ENCODE data around the gene SEL1L2.

SEL1L2 gene

GRCh38 chr20:13865156-13865555 is 125.3 kb downstream of the SEL1L2 start:
- no peak overlapping the region for H3K9ac ChIP-seq (ENCODE audit: low read depth, low read length)
- 88% methylated on average over 2 of the region's 2 CpGs for WGBS
- no peak overlapping the region for H3K4me3 ChIP-seq (ENCODE audit: low read length)
- no peaks in the 10 kb centered on the region for H3K27me3 ChIP-seq (ENCODE audit: insufficient read depth, low read length)
- H3K4me1 ChIP-seq (ENCODE audit: insufficient read depth, low read length): peaks cover 12% of the 10 kb centered on the region
- no peaks in the 10 kb centered on the region for H3K9me3 ChIP-seq (ENCODE audit: insufficient read depth, low read depth, low read length)
- no peaks in the 10 kb centered on the region for H3K36me3 ChIP-seq (ENCODE audit: insufficient read depth, low read length)
- no peak overlapping the region for H3K27ac ChIP-seq (ENCODE audit: low read depth, low read length)

GRCh38 chr20:13863244-13863643 is 127.2 kb downstream of the SEL1L2 start:
- peaks cover 12% of the 10 kb centered on the region for H3K4me1 ChIP-seq (ENCODE audit: insufficient read depth, low read length)
- H3K27me3 ChIP-seq (ENCODE audit: insufficient read depth, low read length): no peaks in the 10 kb centered on the region
- H3K36me3 ChIP-seq (ENCODE audit: insufficient read depth, low read length): no peaks in the 10 kb centered on the region
- H3K9ac ChIP-seq (ENCODE audit: low read depth, low read length): no peak overlapping the region
- WGBS: 91% methylated on average over 1 of the region's 1 CpG
- H3K4me3 ChIP-seq (ENCODE audit: low read length): no peak overlapping the region
- no peak overlapping the region for H3K27ac ChIP-seq (ENCODE audit: low read depth, low read length)
- no peaks in the 10 kb centered on the region for H3K9me3 ChIP-seq (ENCODE audit: insufficient read depth, low read depth, low read length)

DNA sequence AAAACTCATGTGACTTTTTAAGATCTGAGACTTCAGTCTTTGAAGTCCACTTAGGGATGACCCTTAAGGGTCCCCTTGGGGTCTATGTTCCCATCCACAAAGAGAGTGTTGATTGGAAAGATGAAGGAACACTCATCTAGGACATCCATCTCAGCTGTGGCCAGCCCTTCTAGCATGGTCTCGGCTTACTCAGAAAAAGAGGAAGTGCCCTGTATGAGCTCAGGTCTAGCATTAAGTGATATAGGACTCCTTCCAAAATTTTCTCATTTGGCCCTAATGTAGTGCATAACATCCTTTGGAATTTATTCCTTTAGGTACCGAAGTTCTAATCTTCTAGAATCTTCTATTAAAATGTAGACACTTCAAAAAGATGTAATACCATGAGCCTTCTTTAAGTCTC is 128.2 kb downstream of the SEL1L2 start:
- peaks cover 12% of the 10 kb centered on the region for H3K4me1 ChIP-seq (ENCODE audit: insufficient read depth, low read length)
- no peaks in the 10 kb centered on the region for H3K27me3 ChIP-seq (ENCODE audit: insufficient read depth, low read length)
- no peaks in the 10 kb centered on the region for H3K9me3 ChIP-seq (ENCODE audit: insufficient read depth, low read depth, low read length)
- H3K4me3 ChIP-seq (ENCODE audit: low read length): no peak overlapping the region
- H3K36me3 ChIP-seq (ENCODE audit: insufficient read depth, low read length): no peaks in the 10 kb centered on the region
- 94% methylated on average over 2 of the region's 2 CpGs for WGBS
- no peak overlapping the region for H3K27ac ChIP-seq (ENCODE audit: low read depth, low read length)
- H3K9ac ChIP-seq (ENCODE audit: low read depth, low read length): no peak overlapping the region

DNA sequence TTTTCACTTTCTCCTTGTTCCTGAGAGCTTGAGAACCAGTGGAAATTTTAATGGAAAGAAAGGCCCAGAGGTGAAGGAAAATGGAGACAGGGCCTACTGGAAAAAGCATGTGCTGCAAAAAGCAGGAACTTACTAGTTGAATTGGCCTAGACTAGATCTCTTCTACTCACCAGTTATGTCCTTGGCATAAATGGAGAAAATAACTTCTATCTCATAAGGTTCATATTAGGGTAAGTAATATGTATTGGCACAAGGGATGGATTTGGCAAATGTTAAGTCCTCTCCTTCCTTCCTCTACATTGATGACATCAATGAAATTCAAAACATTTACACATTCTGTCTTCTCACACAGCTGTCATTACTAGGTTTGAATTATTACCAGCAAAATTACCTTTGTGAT is 131.5 kb downstream of the SEL1L2 start:
- no peak overlapping the region for H3K9ac ChIP-seq (ENCODE audit: low read depth, low read length)
- H3K9me3 ChIP-seq (ENCODE audit: insufficient read depth, low read depth, low read length): no peaks in the 10 kb centered on the region
- no peak overlapping the region for H3K27ac ChIP-seq (ENCODE audit: low read depth, low read length)
- peaks cover 4% of the 10 kb centered on the region; the same call in 1 of the 2 replicates for H3K4me1 ChIP-seq (ENCODE audit: insufficient read depth, low read length)
- H3K27me3 ChIP-seq (ENCODE audit: insufficient read depth, low read length): no peaks in the 10 kb centered on the region
- no peaks in the 10 kb centered on the region for H3K36me3 ChIP-seq (ENCODE audit: insufficient read depth, low read length)
- no peak overlapping the region for H3K4me3 ChIP-seq (ENCODE audit: low read length)

GRCh38 chr20:13858439-13858838 is 132.0 kb downstream of the SEL1L2 start:
- no peaks in the 10 kb centered on the region for H3K9me3 ChIP-seq (ENCODE audit: insufficient read depth, low read depth, low read length)
- no peaks in the 10 kb centered on the region for H3K27me3 ChIP-seq (ENCODE audit: insufficient read depth, low read length)
- H3K4me1 ChIP-seq (ENCODE audit: insufficient read depth, low read length): peaks cover 4% of the 10 kb centered on the region; the same call in 1 of the 2 replicates
- H3K9ac ChIP-seq (ENCODE audit: low read depth, low read length): no peak overlapping the region
- H3K27ac ChIP-seq (ENCODE audit: low read depth, low read length): no peak overlapping the region
- WGBS: 95% methylated on average over 5 of the region's 5 CpGs
- H3K4me3 ChIP-seq (ENCODE audit: low read length): no peak overlapping the region
- no peaks in the 10 kb centered on the region for H3K36me3 ChIP-seq (ENCODE audit: insufficient read depth, low read length)

DNA sequence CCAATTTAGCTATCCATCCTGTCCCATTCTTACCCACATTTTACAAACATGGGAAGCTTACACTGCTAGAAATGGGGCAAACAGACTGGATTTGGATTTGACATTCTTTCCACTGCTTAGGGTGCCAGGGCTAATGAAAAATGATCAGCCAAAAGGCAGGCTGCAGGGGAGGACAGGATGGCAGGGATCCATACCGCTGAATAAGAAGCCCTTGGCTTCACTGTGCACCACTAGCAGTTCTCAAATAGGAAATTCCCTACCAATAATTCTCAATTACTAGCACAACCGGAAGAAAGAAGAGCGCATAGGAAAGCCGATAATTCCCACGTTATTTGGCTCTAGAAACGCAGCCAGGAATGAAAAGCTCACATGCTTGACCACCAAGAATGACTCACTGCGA is 132.5 kb downstream of the SEL1L2 start:
- H3K36me3 ChIP-seq (ENCODE audit: insufficient read depth, low read length): no peaks in the 10 kb centered on the region
- H3K4me3 ChIP-seq (ENCODE audit: low read length): no peak overlapping the region
- H3K9me3 ChIP-seq (ENCODE audit: insufficient read depth, low read depth, low read length): no peaks in the 10 kb centered on the region
- H3K4me1 ChIP-seq (ENCODE audit: insufficient read depth, low read length): peaks cover 4% of the 10 kb centered on the region; the same call in 1 of the 2 replicates
- no peak overlapping the region for H3K9ac ChIP-seq (ENCODE audit: low read depth, low read length)
- H3K27ac ChIP-seq (ENCODE audit: low read depth, low read length): no peak overlapping the region
- no peaks in the 10 kb centered on the region for H3K27me3 ChIP-seq (ENCODE audit: insufficient read depth, low read length)
- WGBS: 95% methylated on average over 7 of the region's 7 CpGs

DNA sequence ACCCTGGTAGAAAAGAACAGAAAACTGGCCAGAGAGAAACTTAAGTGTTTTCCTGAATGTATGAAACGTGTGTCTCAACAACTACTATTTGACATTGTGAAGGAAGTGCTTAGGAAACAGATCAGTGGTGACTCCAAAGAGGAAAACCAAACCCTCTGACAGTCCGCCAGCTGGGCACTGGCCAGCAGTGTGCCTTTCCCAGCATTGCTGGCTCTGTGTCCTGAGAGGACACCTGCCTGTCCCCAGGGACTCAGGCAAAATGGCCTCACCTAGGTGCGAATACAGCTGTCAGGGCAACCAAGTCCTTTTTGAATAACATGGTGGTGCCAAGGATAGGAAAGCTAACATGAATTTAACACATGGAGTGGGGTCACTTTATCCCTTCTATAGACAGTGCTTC is 133.1 kb downstream of the SEL1L2 start:
- no peaks in the 10 kb centered on the region for H3K9me3 ChIP-seq (ENCODE audit: insufficient read depth, low read depth, low read length)
- H3K9ac ChIP-seq (ENCODE audit: low read depth, low read length): no peak overlapping the region
- no peaks in the 10 kb centered on the region for H3K36me3 ChIP-seq (ENCODE audit: insufficient read depth, low read length)
- no peak overlapping the region for H3K27ac ChIP-seq (ENCODE audit: low read depth, low read length)
- no peaks in the 10 kb centered on the region for H3K27me3 ChIP-seq (ENCODE audit: insufficient read depth, low read length)
- peaks cover 4% of the 10 kb centered on the region; the same call in 1 of the 2 replicates for H3K4me1 ChIP-seq (ENCODE audit: insufficient read depth, low read length)
- 94% methylated on average over 3 of the region's 3 CpGs for WGBS
- H3K4me3 ChIP-seq (ENCODE audit: low read length): no peak overlapping the region

DNA sequence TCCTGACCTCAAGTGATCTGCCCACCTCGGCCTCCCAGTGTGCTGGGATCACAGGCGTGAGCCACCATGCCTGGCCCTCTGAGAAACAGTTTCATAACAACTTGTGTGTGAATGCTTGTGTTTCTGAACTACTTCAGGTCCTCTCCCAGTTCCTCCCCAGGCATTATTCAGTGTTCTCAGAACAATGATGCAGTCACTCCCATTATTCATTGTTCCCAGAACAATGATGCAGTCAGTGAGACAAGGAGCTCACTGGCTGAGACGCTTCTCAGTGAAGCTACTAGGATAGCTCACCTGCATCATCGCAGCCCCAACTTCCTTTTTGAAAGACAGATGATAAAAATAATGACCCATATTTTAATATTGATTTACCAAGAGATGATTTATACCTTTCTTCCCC is 134.1 kb downstream of the SEL1L2 start:
- H3K27ac ChIP-seq (ENCODE audit: low read depth, low read length): no peak overlapping the region
- H3K9me3 ChIP-seq (ENCODE audit: insufficient read depth, low read depth, low read length): no peaks in the 10 kb centered on the region
- no peak overlapping the region for H3K4me3 ChIP-seq (ENCODE audit: low read length)
- WGBS: 87% methylated on average over 4 of the region's 4 CpGs
- H3K9ac ChIP-seq (ENCODE audit: low read depth, low read length): no peak overlapping the region
- H3K4me1 ChIP-seq (ENCODE audit: insufficient read depth, low read length): peaks cover 4% of the 10 kb centered on the region; the same call in 1 of the 2 replicates
- H3K36me3 ChIP-seq (ENCODE audit: insufficient read depth, low read length): no peaks in the 10 kb centered on the region
- H3K27me3 ChIP-seq (ENCODE audit: insufficient read depth, low read length): no peaks in the 10 kb centered on the region

DNA sequence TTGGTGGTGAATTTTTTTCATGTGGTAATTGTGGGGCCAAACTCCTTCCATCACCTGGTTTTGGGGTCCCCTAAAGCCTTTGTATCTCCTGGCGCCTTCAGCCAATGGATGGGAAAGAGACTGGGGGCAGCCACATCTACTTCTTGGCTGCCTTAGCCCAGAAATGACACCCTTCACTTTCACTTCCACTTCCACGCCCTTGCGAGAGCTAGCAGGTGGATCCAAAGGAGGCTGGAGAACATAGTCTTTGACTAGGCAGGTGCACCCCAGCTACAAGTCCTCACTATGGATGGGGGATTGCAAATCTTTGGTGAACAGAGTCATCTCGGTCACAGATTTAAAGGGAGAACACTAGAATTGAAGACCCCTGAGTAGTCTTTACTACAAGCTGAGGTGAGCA is 134.8 kb downstream of the SEL1L2 start:
- H3K4me3 ChIP-seq (ENCODE audit: low read length): no peak overlapping the region
- peaks cover 4% of the 10 kb centered on the region; the same call in 1 of the 2 replicates for H3K4me1 ChIP-seq (ENCODE audit: insufficient read depth, low read length)
- no peaks in the 10 kb centered on the region for H3K9me3 ChIP-seq (ENCODE audit: insufficient read depth, low read depth, low read length)
- no peaks in the 10 kb centered on the region for H3K36me3 ChIP-seq (ENCODE audit: insufficient read depth, low read length)
- WGBS: 93% methylated on average over 4 of the region's 4 CpGs
- no peak overlapping the region for H3K9ac ChIP-seq (ENCODE audit: low read depth, low read length)
- no peak overlapping the region for H3K27ac ChIP-seq (ENCODE audit: low read depth, low read length)
- no peaks in the 10 kb centered on the region for H3K27me3 ChIP-seq (ENCODE audit: insufficient read depth, low read length)

DNA sequence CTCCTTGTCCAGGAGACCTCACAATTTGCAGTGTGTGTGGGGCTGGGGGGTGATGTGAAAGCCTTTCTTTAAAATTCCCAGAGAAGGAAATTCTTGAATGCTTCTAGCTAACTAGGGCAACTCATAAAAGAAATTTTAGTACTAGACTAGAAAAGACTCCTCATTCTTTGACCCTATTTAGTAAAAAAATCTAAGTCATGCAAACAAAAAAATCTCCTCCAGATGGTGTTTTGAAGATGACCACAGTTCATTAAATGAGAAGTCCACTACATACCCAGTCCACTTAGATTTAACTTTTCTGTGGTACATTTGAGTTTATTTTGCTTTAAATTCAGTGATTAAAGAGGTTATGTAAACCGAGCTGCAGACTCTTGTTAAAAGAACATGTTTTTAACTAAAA is 138.1 kb downstream of the SEL1L2 start:
- H3K9me3 ChIP-seq (ENCODE audit: insufficient read depth, low read depth, low read length): no peaks in the 10 kb centered on the region
- H3K4me3 ChIP-seq (ENCODE audit: low read length): no peak overlapping the region
- no peaks in the 10 kb centered on the region for H3K27me3 ChIP-seq (ENCODE audit: insufficient read depth, low read length)
- WGBS: 80% methylated on average over 1 of the region's 1 CpG
- no peak overlapping the region for H3K9ac ChIP-seq (ENCODE audit: low read depth, low read length)
- peaks cover 4% of the 10 kb centered on the region; the same call in 1 of the 2 replicates for H3K4me1 ChIP-seq (ENCODE audit: insufficient read depth, low read length)
- no peaks in the 10 kb centered on the region for H3K36me3 ChIP-seq (ENCODE audit: insufficient read depth, low read length)
- H3K27ac ChIP-seq (ENCODE audit: low read depth, low read length): no peak overlapping the region

DNA sequence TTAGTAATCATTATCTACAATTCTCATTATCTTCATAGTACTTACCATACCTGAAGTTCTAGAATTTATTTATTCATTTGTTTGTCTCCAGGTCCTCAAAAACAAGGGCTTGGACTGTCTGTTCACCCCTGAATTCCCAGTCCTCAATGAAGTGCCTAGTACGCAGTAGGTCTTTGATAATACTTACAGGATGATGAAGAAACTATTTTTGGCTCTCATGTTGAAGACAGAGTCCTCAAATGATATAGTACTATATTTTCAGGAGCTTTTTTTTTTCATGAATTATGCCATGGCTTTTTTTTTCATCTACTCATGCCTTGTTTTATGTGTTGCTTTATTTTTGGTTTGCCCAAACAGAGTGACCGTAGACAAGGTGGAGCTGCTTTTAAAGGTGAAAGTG is 139.1 kb downstream of the SEL1L2 start:
- no peak overlapping the region for H3K9ac ChIP-seq (ENCODE audit: low read depth, low read length)
- no peaks in the 10 kb centered on the region for H3K9me3 ChIP-seq (ENCODE audit: insufficient read depth, low read depth, low read length)
- 90% methylated on average over 2 of the region's 2 CpGs for WGBS
- H3K4me1 ChIP-seq (ENCODE audit: insufficient read depth, low read length): no peaks in the 10 kb centered on the region
- no peak overlapping the region for H3K4me3 ChIP-seq (ENCODE audit: low read length)
- no peak overlapping the region for H3K27ac ChIP-seq (ENCODE audit: low read depth, low read length)
- H3K27me3 ChIP-seq (ENCODE audit: insufficient read depth, low read length): no peaks in the 10 kb centered on the region
- H3K36me3 ChIP-seq (ENCODE audit: insufficient read depth, low read length): no peaks in the 10 kb centered on the region

- H3K27ac ChIP-seq (ENCODE audit: low read depth, low read length): no peak overlapping the region
- H3K9ac ChIP-seq (ENCODE audit: low read depth, low read length): no peak overlapping the region
- no peaks in the 10 kb centered on the region for H3K36me3 ChIP-seq (ENCODE audit: insufficient read depth, low read length)
- 67% methylated on average over 3 of the region's 4 CpGs for WGBS
- H3K4me1 ChIP-seq (ENCODE audit: insufficient read depth, low read length): no peaks in the 10 kb centered on the region
- no peak overlapping the region for H3K4me3 ChIP-seq (ENCODE audit: low read length)
- H3K9me3 ChIP-seq (ENCODE audit: insufficient read depth, low read depth, low read length): no peaks in the 10 kb centered on the region
- H3K27me3 ChIP-seq (ENCODE audit: insufficient read depth, low read length): no peaks in the 10 kb centered on the region
Measured at GRCh38 chr20:13844296-13844695, 146.1 kb downstream of the SEL1L2 start.
